Measurements from ENCODE around the gene ST6GALNAC5. TPM values are rescaled to one million over a fixed set of nuclear protein-coding genes. Genes with fewer than 3 reads are reported as not detected.

ST6GALNAC5 gene
- total and polyA plus RNA-seq, 8 donors, result 7.6 to 18.9 (median 10.0) TPM

GRCh38 chr1:76909311-76909710 is 42.0 kb downstream of the ST6GALNAC5 start:
- intact Hi-C loops (cut with DNase I), result no loop called here
- no peak overlapping the region for H3K27ac ChIP-seq
- H3K36me3 ChIP-seq, result no peaks in the 10 kb centered on the region
- H3K27me3 ChIP-seq, result no peaks in the 10 kb centered on the region
- H3K4me1 ChIP-seq, result peaks cover 0 to 16% of the 10 kb centered on the region in 2 donors
- no peak overlapping the region for H3K4me3 ChIP-seq
- TF ChIP-seq CTCF (IDR thresholded peaks at IDR 0.05), result no peak
- no peaks in the 10 kb centered on the region for H3K9me3 ChIP-seq
- ATAC-seq, result no peak
- no peak for DNase-seq

- no peak for TF ChIP-seq CTCF (IDR thresholded peaks at IDR 0.05)
- Histone ChIP-seq H3K4me1 (no peaks in the 10 kb centered on the region), H3K36me3 (no peaks in the 10 kb centered on the region), H3K9me3 (peaks cover 0 to 2% of the 10 kb centered on the region in 2 donors), H3K4me3 (no peak overlapping the region), H3K27me3 (no peaks in the 10 kb centered on the region), H3K27ac (no peak overlapping the region)
- intact Hi-C loops (cut with DNase I), result no loop called here
- DNase-seq (no peak), ATAC-seq (no peak)
Observed at GRCh38 chr1:76919085-76919484, 51.8 kb downstream of the ST6GALNAC5 start.

GRCh38 chr1:76921590-76921989 is 54.3 kb downstream of the ST6GALNAC5 start:
- Histone ChIP-seq H3K4me1 (no peaks in the 10 kb centered on the region), H3K9me3 (no peaks in the 10 kb centered on the region), H3K36me3 (no peaks in the 10 kb centered on the region), H3K27me3 (no peaks in the 10 kb centered on the region), H3K27ac (no peak overlapping the region), H3K4me3 (no peak overlapping the region)
- intact Hi-C loops (cut with DNase I), result no loop called here
- no peak for ATAC-seq
- no peak for DNase-seq
- no peak for TF ChIP-seq CTCF (IDR thresholded peaks at IDR 0.05)

- no peaks in the 10 kb centered on the region for H3K36me3 ChIP-seq
- DNase-seq, result no peak
- intact Hi-C loops (cut with DNase I), result no loop called here
- H3K4me1 ChIP-seq, result no peaks in the 10 kb centered on the region
- no peak overlapping the region for H3K27ac ChIP-seq
- no peaks in the 10 kb centered on the region for H3K9me3 ChIP-seq
- no peaks in the 10 kb centered on the region for H3K27me3 ChIP-seq
- no peak for TF ChIP-seq CTCF (IDR thresholded peaks at IDR 0.05)
- H3K4me3 ChIP-seq, result no peak overlapping the region
- ATAC-seq, result no peak
Observed at GRCh38 chr1:76925825-76926224, 58.5 kb downstream of the ST6GALNAC5 start.

GRCh38 chr1:76928522-76928921 is 61.2 kb downstream of the ST6GALNAC5 start:
- no peak for TF ChIP-seq CTCF (IDR thresholded peaks at IDR 0.05)
- Histone ChIP-seq H3K36me3 (no peaks in the 10 kb centered on the region), H3K4me3 (no peak overlapping the region), H3K4me1 (no peaks in the 10 kb centered on the region), H3K9me3 (no peaks in the 10 kb centered on the region), H3K27ac (no peak overlapping the region), H3K27me3 (no peaks in the 10 kb centered on the region)
- no peak for DNase-seq
- no peak for ATAC-seq
- intact Hi-C loops (cut with DNase I), result no loop called here

Measured in left lung (tissue), 10 donors.